ENCODE results near the gene FBH1. TPM values are rescaled to one million over a fixed set of nuclear protein-coding genes. Genes with fewer than 3 reads are reported as not detected.

FBH1 gene
- total and polyA plus RNA-seq, 4 donors: 39.4 to 93.2 (median 63.8) TPM

DNA sequence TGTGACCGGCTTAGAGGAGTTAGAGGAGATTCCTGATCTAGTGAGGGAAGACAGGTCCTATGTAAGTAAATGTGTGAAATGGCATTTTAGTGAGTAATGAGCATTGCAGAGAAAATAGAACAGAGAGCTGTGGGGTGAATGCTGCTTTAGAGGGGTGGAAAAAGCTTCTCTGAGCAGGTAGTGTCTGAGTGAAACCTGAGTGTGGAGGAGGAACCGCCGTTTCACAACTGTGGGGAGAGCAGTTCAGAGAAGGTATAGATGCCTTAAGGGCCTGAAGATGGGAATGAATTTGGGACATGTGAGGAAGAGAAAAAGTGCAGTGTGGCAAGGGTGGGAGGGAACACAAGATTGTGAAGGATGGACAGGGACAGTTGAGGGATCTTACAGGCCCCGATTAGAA lies 21.6 kb downstream of the FBH1 start:
- Histone ChIP-seq H3K9me3 (ENCODE audit: control insufficient read depth in 4 of 4, insufficient read depth in 3 of 4, low read length in 3 of 4) (no peaks in the 10 kb centered on the region), H3K4me1 (ENCODE audit: control insufficient read depth in 5 of 5, insufficient read depth in 5 of 5, low read length in 5 of 5) (no peaks in the 10 kb centered on the region), H3K36me3 (ENCODE audit: control insufficient read depth in 4 of 4, insufficient read depth in 4 of 4, low read length in 4 of 4) (peaks cover 39 to 65% (median 61%) of the 10 kb centered on the region in 4 donors), H3K4me3 (no peak overlapping the region), H3K27me3 (ENCODE audit: control insufficient read depth in 3 of 3, insufficient read depth in 3 of 3, low read length in 2 of 3) (no peaks in the 10 kb centered on the region), H3K9ac (ENCODE audit: insufficient read depth in 1 of 2, low read length in 2 of 2) (no peak overlapping the region), H3K27ac (ENCODE audit: low read depth in 1 of 2, low read length in 1 of 2) (no peak overlapping the region)
- ATAC-seq (ENCODE audit: insufficient read depth, low FRiP score): no peak
- 95 to 100% methylated on average over 4 of the region's 4 CpGs for WGBS, 2 donors
- TF ChIP-seq, protein P1, sequence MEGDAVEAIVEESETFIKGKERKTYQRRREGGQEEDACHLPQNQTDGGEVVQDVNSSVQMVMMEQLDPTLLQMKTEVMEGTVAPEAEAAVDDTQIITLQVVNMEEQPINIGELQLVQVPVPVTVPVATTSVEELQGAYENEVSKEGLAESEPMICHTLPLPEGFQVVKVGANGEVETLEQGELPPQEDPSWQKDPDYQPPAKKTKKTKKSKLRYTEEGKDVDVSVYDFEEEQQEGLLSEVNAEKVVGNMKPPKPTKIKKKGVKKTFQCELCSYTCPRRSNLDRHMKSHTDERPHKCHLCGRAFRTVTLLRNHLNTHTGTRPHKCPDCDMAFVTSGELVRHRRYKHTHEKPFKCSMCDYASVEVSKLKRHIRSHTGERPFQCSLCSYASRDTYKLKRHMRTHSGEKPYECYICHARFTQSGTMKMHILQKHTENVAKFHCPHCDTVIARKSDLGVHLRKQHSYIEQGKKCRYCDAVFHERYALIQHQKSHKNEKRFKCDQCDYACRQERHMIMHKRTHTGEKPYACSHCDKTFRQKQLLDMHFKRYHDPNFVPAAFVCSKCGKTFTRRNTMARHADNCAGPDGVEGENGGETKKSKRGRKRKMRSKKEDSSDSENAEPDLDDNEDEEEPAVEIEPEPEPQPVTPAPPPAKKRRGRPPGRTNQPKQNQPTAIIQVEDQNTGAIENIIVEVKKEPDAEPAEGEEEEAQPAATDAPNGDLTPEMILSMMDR (IDR thresholded peaks at IDR 0.05; ENCODE audit: control extremely low read depth, extremely low read depth): no peak
- no peak for DNase-seq

DNA sequence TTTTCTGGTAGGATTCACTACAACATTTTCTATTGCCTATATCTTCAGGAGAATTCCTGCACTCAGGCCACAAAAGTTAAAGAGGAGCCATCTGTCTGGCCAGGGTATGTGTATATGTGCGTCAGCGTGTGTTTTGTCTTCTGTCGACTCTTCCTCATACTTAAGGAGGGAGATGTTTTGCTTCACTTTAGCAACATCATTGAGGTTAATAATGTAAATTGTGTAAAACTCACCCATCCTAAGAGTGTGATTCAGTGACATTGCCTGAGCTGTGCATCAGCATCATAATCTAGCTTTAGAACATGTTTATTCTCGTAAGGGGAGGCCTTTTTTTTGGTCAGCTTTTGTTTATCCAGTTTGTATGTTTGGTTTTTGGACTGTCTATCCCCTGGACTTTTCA lies 23.7 kb downstream of the FBH1 start:
- H3K4me1 ChIP-seq (ENCODE audit: control insufficient read depth in 5 of 5, insufficient read depth in 5 of 5, low read length in 5 of 5): no peaks in the 10 kb centered on the region
- H3K4me3 ChIP-seq: no peak overlapping the region
- DNase-seq: no peak
- no peak overlapping the region for H3K9ac ChIP-seq (ENCODE audit: insufficient read depth in 1 of 2, low read length in 2 of 2)
- H3K36me3 ChIP-seq (ENCODE audit: control insufficient read depth in 4 of 4, insufficient read depth in 4 of 4, low read length in 4 of 4): peaks cover 50 to 82% (median 76%) of the 10 kb centered on the region in 4 donors
- ATAC-seq (ENCODE audit: insufficient read depth, low FRiP score): no peak
- TF ChIP-seq, protein P1 (IDR thresholded peaks at IDR 0.05; ENCODE audit: control extremely low read depth, extremely low read depth): no peak
- H3K9me3 ChIP-seq (ENCODE audit: control insufficient read depth in 4 of 4, insufficient read depth in 3 of 4, low read length in 3 of 4): no peaks in the 10 kb centered on the region
- no peaks in the 10 kb centered on the region for H3K27me3 ChIP-seq (ENCODE audit: control insufficient read depth in 3 of 3, insufficient read depth in 3 of 3, low read length in 2 of 3)
- WGBS, 2 donors: 96% methylated on average over 4 of the region's 4 CpGs
- H3K27ac ChIP-seq (ENCODE audit: low read depth in 1 of 2, low read length in 1 of 2): no peak overlapping the region

DNA sequence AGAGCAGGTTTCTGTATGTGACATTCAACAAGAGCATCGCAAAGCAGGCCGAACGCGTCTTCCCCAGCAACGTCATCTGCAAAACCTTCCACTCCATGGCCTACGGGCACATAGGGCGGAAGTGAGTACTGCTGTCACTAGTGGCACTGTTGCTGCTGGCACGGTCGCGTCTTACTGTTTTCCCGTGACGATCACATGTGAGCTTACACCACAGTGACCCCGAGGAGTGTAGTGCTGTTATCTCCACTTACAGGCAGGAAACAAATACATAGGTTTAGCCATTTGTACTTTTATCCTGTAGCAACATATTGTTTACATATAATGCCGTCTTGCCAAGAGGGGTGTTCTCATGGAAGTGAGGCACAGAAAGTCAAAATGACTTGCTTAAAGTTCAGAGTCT lies 25.4 kb downstream of the FBH1 start:
- Histone ChIP-seq H3K9me3 (ENCODE audit: control insufficient read depth in 4 of 4, insufficient read depth in 3 of 4, low read length in 3 of 4) (no peaks in the 10 kb centered on the region), H3K9ac (ENCODE audit: insufficient read depth in 1 of 2, low read length in 2 of 2) (no peak overlapping the region), H3K4me3 (no peak overlapping the region), H3K4me1 (ENCODE audit: control insufficient read depth in 5 of 5, insufficient read depth in 5 of 5, low read length in 5 of 5) (no peaks in the 10 kb centered on the region), H3K36me3 (ENCODE audit: control insufficient read depth in 4 of 4, insufficient read depth in 4 of 4, low read length in 4 of 4) (peaks cover 48 to 78% (median 73%) of the 10 kb centered on the region in 4 donors), H3K27me3 (ENCODE audit: control insufficient read depth in 3 of 3, insufficient read depth in 3 of 3, low read length in 2 of 3) (no peaks in the 10 kb centered on the region), H3K27ac (ENCODE audit: low read depth in 1 of 2, low read length in 1 of 2) (no peak overlapping the region)
- WGBS, 2 donors: 80 to 88% methylated on average over 14 of the region's 14 CpGs
- ATAC-seq (ENCODE audit: insufficient read depth, low FRiP score): no peak
- DNase-seq: no peak
- TF ChIP-seq, protein P1 (IDR thresholded peaks at IDR 0.05; ENCODE audit: control extremely low read depth, extremely low read depth): no peak

DNA sequence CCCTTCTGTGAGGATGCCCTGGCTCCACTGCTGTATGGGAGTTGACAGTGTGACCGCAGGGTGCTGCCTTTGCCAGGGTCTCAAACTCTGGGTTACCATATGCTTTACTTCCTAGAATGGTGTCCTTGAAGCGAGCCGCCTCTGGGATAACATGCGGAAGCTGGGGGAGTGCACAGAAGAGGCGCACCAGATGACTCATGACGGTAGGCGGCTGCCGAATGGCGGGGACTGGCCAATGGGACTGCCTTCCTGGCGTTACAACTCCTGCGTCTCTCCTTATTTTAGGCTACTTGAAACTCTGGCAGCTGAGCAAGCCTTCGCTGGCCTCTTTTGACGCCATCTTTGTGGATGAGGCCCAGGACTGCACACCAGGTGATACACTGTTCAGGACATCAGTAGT lies 27.3 kb downstream of the FBH1 start:
- no peak for DNase-seq
- no peak for ATAC-seq (ENCODE audit: insufficient read depth, low FRiP score)
- Histone ChIP-seq H3K36me3 (ENCODE audit: control insufficient read depth in 4 of 4, insufficient read depth in 4 of 4, low read length in 4 of 4) (peaks cover 55 to 74% (median 69%) of the 10 kb centered on the region in 4 donors), H3K9me3 (ENCODE audit: control insufficient read depth in 4 of 4, insufficient read depth in 3 of 4, low read length in 3 of 4) (no peaks in the 10 kb centered on the region), H3K27me3 (ENCODE audit: control insufficient read depth in 3 of 3, insufficient read depth in 3 of 3, low read length in 2 of 3) (no peaks in the 10 kb centered on the region), H3K4me3 (no peak overlapping the region), H3K9ac (ENCODE audit: insufficient read depth in 1 of 2, low read length in 2 of 2) (no peak overlapping the region), H3K27ac (ENCODE audit: low read depth in 1 of 2, low read length in 1 of 2) (no peak overlapping the region), H3K4me1 (ENCODE audit: control insufficient read depth in 5 of 5, insufficient read depth in 5 of 5, low read length in 5 of 5) (no peaks in the 10 kb centered on the region)
- TF ChIP-seq, protein P1 (IDR thresholded peaks at IDR 0.05; ENCODE audit: control extremely low read depth, extremely low read depth): no peak
- 97 to 98% methylated on average over 13 of the region's 13 CpGs for WGBS, 2 donors

All from lung (tissue), 12 donors.